T-cell (primary cell): ENCODE data around the gene DYSF. TPM values are rescaled to one million over a fixed set of nuclear protein-coding genes. Genes with fewer than 3 reads are reported as not detected.

Source experiments
- ATAC-seq, 4 experiments: fragments of 200-7000 bp in 3 of 4; fragments of 150-1000 bp in 1 of 4; cut with Tn5 transposase; replicated peaks in 1 of 4; 1 replicate in 3 of 4; 2 replicates in 1 of 4; pipeline ENCODE4 v1.10.0; 2021; ENCODE audit warnings: moderate library complexity in 3 of 4, mild to moderate bottlenecking in 2 of 4, moderate number of reproducible peaks in 1 of 4
- CTCF ChIA-PET, 2 donors: fragments of 300-600 bp; sonication (Branson Sonifier 250); formaldehyde crosslinking; loops; one replicate each; lab custom pipeline; 2022; ENCODE audit warnings: antibody characterized with exemption in 2 of 2; lab: Charles Lee
- POLR2A ChIA-PET, 2 donors: fragments of 300-600 bp; sonication (Branson Sonifier 250); formaldehyde crosslinking; loops; one replicate each; lab custom pipeline; 2022; ENCODE audit warnings: antibody characterized with exemption in 2 of 2; lab: Charles Lee
- DNase-seq, 35 experiments: peaks; one replicate each; pipeline versions ENCODE4 v3.0.0 to v3.0.0-alpha.2; 2013 to 2023
- H3K27ac ChIP-seq: one replicate; pipeline ENCODE4 v1.5.1; 2013; ENCODE audit warnings: low read length
- H3K27me3 ChIP-seq, 2 experiments: replicated peaks in 1 of 2; 1 replicate in 1 of 2; 2 replicates in 1 of 2; pipeline versions ENCODE4 v1.6.1 to v1.7.0; 2013; ENCODE audit warnings: low read length in 1 of 2, mixed read lengths in 1 of 2; ENCODE audit not compliant: control insufficient read depth in 2 of 2, insufficient read depth in 2 of 2; ENCODE audit errors: extremely low read depth in 1 of 2
- H3K36me3 ChIP-seq, 2 donors: 1 replicate in 1 of 2; 2 replicates in 1 of 2; pipeline versions ENCODE4 v1.6.1 to v1.7.0; 2013; ENCODE audit warnings: low read length in 1 of 2; ENCODE audit not compliant: control insufficient read depth in 2 of 2, insufficient read depth in 1 of 2; ENCODE audit errors: extremely low read depth in 1 of 2
- H3K4me1 ChIP-seq, 2 experiments: 1 replicate in 1 of 2; 2 replicates in 1 of 2; pipeline versions ENCODE4 v1.6.1 to v1.7.0; 2013; ENCODE audit warnings: low read length in 2 of 2, mixed read lengths in 1 of 2; ENCODE audit not compliant: insufficient read depth in 2 of 2, control insufficient read depth in 1 of 2; ENCODE audit errors: extremely low read depth in 1 of 2
- H3K4me3 ChIP-seq, 2 donors: 1 replicate in 1 of 2; 2 replicates in 1 of 2; pipeline versions ENCODE4 v1.5.1 to v1.7.0; 2013; ENCODE audit warnings: mild to moderate bottlenecking in 2 of 2, low read length in 1 of 2, moderate library complexity in 1 of 2; ENCODE audit not compliant: control insufficient read depth in 1 of 2; ENCODE audit errors: extremely low read depth in 1 of 2
- H3K9me3 ChIP-seq: 2 replicates; pipeline ENCODE4 v1.7.0; 2013
- H3K27ac Mint-ChIP-seq, 2 donors: one replicate each; pipeline ENCODE4 v1.8.0; 2020 to 2021; ENCODE audit warnings: mild to moderate bottlenecking in 2 of 2, mixed read lengths in 2 of 2
- H3K27me3 Mint-ChIP-seq, 2 donors: one replicate each; pipeline ENCODE4 v1.8.0; 2021 to 2022; ENCODE audit warnings: mixed read lengths in 2 of 2
- H3K36me3 Mint-ChIP-seq: one replicate; pipeline ENCODE4 v1.8.0; 2021; ENCODE audit warnings: mixed read lengths
- H3K4me1 Mint-ChIP-seq, 3 donors: one replicate each; pipeline ENCODE4 v1.8.0; 2020 to 2022; ENCODE audit warnings: mixed read lengths in 3 of 3, mild to moderate bottlenecking in 1 of 3
- H3K4me3 Mint-ChIP-seq, 3 donors: one replicate each; pipeline ENCODE4 v1.8.0; 2020 to 2022; ENCODE audit warnings: mild to moderate bottlenecking in 3 of 3, mixed read lengths in 3 of 3, moderate library complexity in 3 of 3
- H3K9me3 Mint-ChIP-seq, 3 donors: one replicate each; pipeline ENCODE4 v1.8.0; 2020 to 2022; ENCODE audit warnings: mixed read lengths in 3 of 3
- WGBS: methylation state at CpG from one replicate; pipeline ENCODE4 v1.1.5; 2013; ENCODE audit warnings: missing lambda C conversion rate; ENCODE audit not compliant: insufficient coverage; 5-methylcytosine and 5-hydroxymethylcytosine counted together
- total RNA-seq, 35 experiments: library from RNA in 6 of 35; stranded (reverse) in 6 of 35; fragments of 120-200 nt in 1 of 35; gene quantifications; one replicate each; pipeline versions ENCODE4 v1.2.1 to v1.2.4 and lab custom pipeline; 2013 to 2026

The DYSF gene
- total RNA-seq, 5 donors from 2014 or later (not counting 1 experiment from before 2014, with no cell fraction given), result 0.56 to 3.4 (median 1.9) TPM

DNA sequence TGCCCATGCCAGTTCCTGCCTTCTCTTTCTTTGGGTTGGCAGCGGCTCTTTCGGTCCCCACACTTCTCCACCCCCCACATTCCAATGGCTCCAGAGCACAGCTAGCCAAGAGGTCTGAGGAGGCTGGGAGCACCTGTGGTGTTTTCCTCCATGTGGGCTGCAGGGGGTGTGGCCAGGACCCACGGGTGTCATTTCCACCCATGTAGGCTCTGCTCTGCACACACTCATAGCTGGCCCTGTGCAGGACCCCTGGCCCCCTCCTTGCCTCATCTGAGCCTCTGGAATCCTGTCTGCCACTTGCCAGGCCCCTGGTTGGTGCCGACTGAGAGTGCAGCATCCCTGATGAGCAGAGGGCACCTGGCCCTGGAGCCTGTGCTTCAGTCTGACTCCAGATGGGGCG lies 46.3 kb downstream of the DYSF start:
- Histone ChIP-seq H3K27ac (no peak overlapping the region), H3K4me1 (no peaks in the 10 kb centered on the region), H3K27me3 (peaks cover 0 to 28% of the 10 kb centered on the region in 2 experiments), H3K36me3 (no peaks in the 10 kb centered on the region), H3K9me3 (no peaks in the 10 kb centered on the region), H3K4me3 (no peak overlapping the region)
- Mint-ChIP-seq H3K27me3 (no peaks in the 10 kb centered on the region), H3K27ac (no peak overlapping the region), H3K36me3 (no peaks in the 10 kb centered on the region), H3K4me3 (no peak overlapping the region), H3K4me1 (no peaks in the 10 kb centered on the region), H3K9me3 (no peaks in the 10 kb centered on the region)
- 76% methylated on average over 3 of the region's 5 CpGs for WGBS
- no peak for DNase-seq
- CTCF ChIA-PET, result no interaction called here
- ATAC-seq, result no peak
- POLR2A ChIA-PET, result no interaction called here

- POLR2A ChIA-PET, result no interaction called here
- Histone ChIP-seq H3K4me3 (no peak overlapping the region), H3K27me3 (peaks cover 0 to 30% of the 10 kb centered on the region in 2 experiments), H3K27ac (no peak overlapping the region), H3K36me3 (no peaks in the 10 kb centered on the region), H3K9me3 (no peaks in the 10 kb centered on the region), H3K4me1 (no peaks in the 10 kb centered on the region)
- ATAC-seq, result no peak
- no peaks in the 10 kb centered on the region for H3K4me1 Mint-ChIP-seq
- CTCF ChIA-PET, result no interaction called here
- H3K4me3 Mint-ChIP-seq, result no peak overlapping the region
- no peak overlapping the region for H3K27ac Mint-ChIP-seq
- WGBS, result 70% methylated on average over 4 of the region's 7 CpGs
- DNase-seq, result no peak
- no peaks in the 10 kb centered on the region for H3K27me3 Mint-ChIP-seq
- no peaks in the 10 kb centered on the region for H3K36me3 Mint-ChIP-seq
- H3K9me3 Mint-ChIP-seq, result no peaks in the 10 kb centered on the region
Observed at GRCh38 chr2:71500426-71501079, 47.2 kb downstream of the DYSF start.

DNA sequence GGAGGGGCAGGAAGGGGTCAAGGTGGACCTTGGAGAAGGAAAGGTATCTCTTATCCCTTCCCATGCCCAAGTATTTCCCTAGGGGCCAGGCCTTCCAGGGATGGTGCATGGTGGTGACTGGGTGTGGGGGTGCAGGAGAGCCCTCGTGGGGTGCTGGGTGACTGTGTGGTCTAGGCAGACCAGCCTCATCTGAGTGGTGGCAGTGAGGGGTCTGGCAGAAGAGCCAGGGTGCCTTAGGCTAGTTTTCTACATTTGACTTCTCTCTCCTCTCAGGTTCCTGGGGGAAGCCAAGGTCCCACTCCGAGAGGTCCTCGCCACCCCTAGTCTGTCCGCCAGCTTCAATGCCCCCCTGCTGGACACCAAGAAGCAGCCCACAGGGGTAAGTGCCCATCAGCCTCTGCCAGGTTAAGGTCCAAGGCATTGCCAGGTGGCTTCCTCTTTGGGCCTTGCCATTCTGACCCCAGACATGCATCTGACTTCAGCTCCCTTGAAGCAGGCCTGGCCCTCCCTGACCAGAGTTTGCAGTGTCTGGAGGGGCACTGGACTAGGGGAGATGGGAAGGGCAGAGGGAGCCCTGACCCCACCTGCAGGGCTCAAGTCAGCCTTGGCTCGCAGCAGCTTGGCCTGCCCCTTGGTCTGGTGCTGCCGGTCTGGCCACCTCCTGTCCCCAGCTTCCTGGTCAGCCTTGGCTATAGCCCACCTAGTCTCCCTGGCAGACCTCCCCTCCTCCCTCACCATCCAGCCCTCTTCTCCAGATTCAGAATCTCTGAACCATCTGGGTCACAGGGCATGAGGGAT lies 49.8 kb downstream of the DYSF start:
- WGBS, result 80% methylated on average over 1 of the region's 6 CpGs
- H3K27me3 ChIP-seq, result peaks cover 0 to 24% of the 10 kb centered on the region in 2 experiments
- no peaks in the 10 kb centered on the region for H3K27me3 Mint-ChIP-seq
- ATAC-seq (no peak), DNase-seq (no peak)
- no peak overlapping the region for H3K27ac ChIP-seq
- CTCF ChIA-PET, result no interaction called here
- H3K27ac Mint-ChIP-seq, result no peak overlapping the region
- H3K4me3 ChIP-seq, result no peak overlapping the region
- no peaks in the 10 kb centered on the region for H3K4me1 ChIP-seq
- POLR2A ChIA-PET, result no interaction called here
- no peaks in the 10 kb centered on the region for H3K36me3 Mint-ChIP-seq
- H3K4me3 Mint-ChIP-seq, result no peak overlapping the region
- H3K9me3 ChIP-seq, result no peaks in the 10 kb centered on the region
- H3K4me1 Mint-ChIP-seq, result no peaks in the 10 kb centered on the region
- no peaks in the 10 kb centered on the region for H3K9me3 Mint-ChIP-seq
- H3K36me3 ChIP-seq, result no peaks in the 10 kb centered on the region

GRCh38 chr2:71503837-71504236 lies 50.5 kb downstream of the DYSF start:
- Mint-ChIP-seq H3K36me3 (no peaks in the 10 kb centered on the region), H3K4me1 (no peaks in the 10 kb centered on the region), H3K9me3 (no peaks in the 10 kb centered on the region), H3K27me3 (peaks cover 0 to 3% of the 10 kb centered on the region in 2 donors), H3K27ac (no peak overlapping the region), H3K4me3 (no peak overlapping the region)
- peaks cover 0 to 24% of the 10 kb centered on the region in 2 experiments for H3K27me3 ChIP-seq
- no peaks in the 10 kb centered on the region for H3K36me3 ChIP-seq
- H3K4me3 ChIP-seq, result no peak overlapping the region
- ChIA-PET CTCF (no interaction called here), POLR2A (no interaction called here)
- H3K27ac ChIP-seq, result no peak overlapping the region
- H3K9me3 ChIP-seq, result no peaks in the 10 kb centered on the region
- H3K4me1 ChIP-seq, result no peaks in the 10 kb centered on the region
- WGBS, result 74% methylated on average over 5 of the region's 7 CpGs
- no peak for DNase-seq
- no peak for ATAC-seq

- 84% methylated on average over 4 of the region's 7 CpGs for WGBS
- Mint-ChIP-seq H3K27ac (no peak overlapping the region), H3K27me3 (peaks cover 0 to 3% of the 10 kb centered on the region in 2 donors), H3K4me3 (no peak overlapping the region), H3K9me3 (no peaks in the 10 kb centered on the region), H3K36me3 (no peaks in the 10 kb centered on the region), H3K4me1 (no peaks in the 10 kb centered on the region)
- Histone ChIP-seq H3K27ac (no peak overlapping the region), H3K4me1 (no peaks in the 10 kb centered on the region), H3K27me3 (peaks cover 0 to 21% of the 10 kb centered on the region in 2 experiments), H3K4me3 (no peak overlapping the region), H3K9me3 (no peaks in the 10 kb centered on the region), H3K36me3 (no peaks in the 10 kb centered on the region)
- DNase-seq, result no peak
- ChIA-PET CTCF (no interaction called here), POLR2A (no interaction called here)
- no peak for ATAC-seq
Observed at GRCh38 chr2:71504611-71505010, 51.2 kb downstream of the DYSF start.

DNA sequence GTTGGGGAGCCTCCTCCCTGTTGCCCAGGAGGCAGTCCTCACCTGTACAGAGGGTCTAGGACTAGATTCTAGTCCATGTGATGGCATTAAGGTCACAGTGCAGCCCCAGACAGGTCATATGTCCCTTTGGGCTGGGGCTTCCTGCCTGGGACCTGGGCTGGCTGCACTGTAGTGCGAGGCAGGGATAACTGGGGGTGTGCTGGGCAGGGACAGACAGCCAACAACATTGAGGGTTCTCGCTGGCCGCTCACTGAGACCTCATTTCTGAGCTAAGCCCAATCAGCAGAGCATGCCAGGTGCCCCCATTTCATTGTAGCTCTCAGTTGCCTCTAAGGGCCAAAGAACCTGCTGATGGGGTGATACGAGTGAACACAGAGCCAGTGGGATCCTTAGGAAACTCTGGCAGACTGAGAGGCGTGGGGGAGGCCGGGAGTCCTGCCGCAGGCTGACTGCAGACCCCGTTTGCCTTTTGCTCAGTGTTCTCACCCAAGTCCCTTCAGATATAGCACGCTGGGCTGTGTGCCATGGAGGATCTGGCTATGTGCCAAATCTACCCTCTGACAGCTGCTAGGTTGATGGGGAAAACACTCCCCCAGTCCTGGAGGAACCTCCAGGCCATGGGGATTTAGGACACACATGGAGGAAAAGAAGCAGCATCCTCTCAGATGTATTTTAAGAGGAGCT lies 51.9 kb downstream of the DYSF start:
- Mint-ChIP-seq H3K4me1 (peaks cover 0 to 4% (median 3%) of the 10 kb centered on the region in 3 donors), H3K27ac (no peak overlapping the region), H3K36me3 (no peaks in the 10 kb centered on the region), H3K4me3 (no peak overlapping the region), H3K9me3 (no peaks in the 10 kb centered on the region), H3K27me3 (peaks cover 3 to 4% of the 10 kb centered on the region in 2 donors)
- no peak overlapping the region for H3K4me3 ChIP-seq
- ChIA-PET POLR2A (interaction anchor here in 1 of 2 donors (1.0 kb wide), 1 partner anchor 206 kb away, joined by 3 read pairs; no protein-coding TSS in a partner anchor), CTCF (no interaction called here)
- H3K27ac ChIP-seq, result no peak overlapping the region
- H3K4me1 ChIP-seq, result no peaks in the 10 kb centered on the region
- WGBS, result 79% methylated on average over 8 of the region's 9 CpGs
- ATAC-seq (no peak), DNase-seq (no peak)
- H3K27me3 ChIP-seq, result peaks cover 0 to 19% of the 10 kb centered on the region in 2 experiments
- H3K9me3 ChIP-seq, result no peaks in the 10 kb centered on the region
- no peaks in the 10 kb centered on the region for H3K36me3 ChIP-seq
